HG03280 (cell line): Measurements from ENCODE around the gene CHRNA4.

Source experiments
- ATAC-seq: cut with Tn5 transposase; IDR thresholded peaks from one replicate; pipeline ENCODE4 v1.9.1; 2021; ENCODE audit warnings: mild to moderate bottlenecking, moderate library complexity; ENCODE audit not compliant: unreplicated experiment

CHRNA4 gene

GRCh38 chr20:63295018-63295417 is 66.1 kb downstream of the CHRNA4 start:
- ATAC-seq: no peak

GRCh38 chr20:63294536-63294900 is 66.6 kb downstream of the CHRNA4 start:
- ATAC-seq: no peak

GRCh38 chr20:63293871-63294535 is 67.1 kb downstream of the CHRNA4 start:
- no peak for ATAC-seq

GRCh38 chr20:63293456-63293855 is 67.7 kb downstream of the CHRNA4 start:
- ATAC-seq: no peak
